HG03378 (cell line): ENCODE results near the gene NRG2.

ENCODE experiments used
- ATAC-seq: cut with Tn5 transposase; IDR thresholded peaks from one replicate; pipeline ENCODE4 v1.9.1; 2021; ENCODE audit warnings: mild to moderate bottlenecking, moderate library complexity; ENCODE audit not compliant: unreplicated experiment

Gene NRG2

DNA sequence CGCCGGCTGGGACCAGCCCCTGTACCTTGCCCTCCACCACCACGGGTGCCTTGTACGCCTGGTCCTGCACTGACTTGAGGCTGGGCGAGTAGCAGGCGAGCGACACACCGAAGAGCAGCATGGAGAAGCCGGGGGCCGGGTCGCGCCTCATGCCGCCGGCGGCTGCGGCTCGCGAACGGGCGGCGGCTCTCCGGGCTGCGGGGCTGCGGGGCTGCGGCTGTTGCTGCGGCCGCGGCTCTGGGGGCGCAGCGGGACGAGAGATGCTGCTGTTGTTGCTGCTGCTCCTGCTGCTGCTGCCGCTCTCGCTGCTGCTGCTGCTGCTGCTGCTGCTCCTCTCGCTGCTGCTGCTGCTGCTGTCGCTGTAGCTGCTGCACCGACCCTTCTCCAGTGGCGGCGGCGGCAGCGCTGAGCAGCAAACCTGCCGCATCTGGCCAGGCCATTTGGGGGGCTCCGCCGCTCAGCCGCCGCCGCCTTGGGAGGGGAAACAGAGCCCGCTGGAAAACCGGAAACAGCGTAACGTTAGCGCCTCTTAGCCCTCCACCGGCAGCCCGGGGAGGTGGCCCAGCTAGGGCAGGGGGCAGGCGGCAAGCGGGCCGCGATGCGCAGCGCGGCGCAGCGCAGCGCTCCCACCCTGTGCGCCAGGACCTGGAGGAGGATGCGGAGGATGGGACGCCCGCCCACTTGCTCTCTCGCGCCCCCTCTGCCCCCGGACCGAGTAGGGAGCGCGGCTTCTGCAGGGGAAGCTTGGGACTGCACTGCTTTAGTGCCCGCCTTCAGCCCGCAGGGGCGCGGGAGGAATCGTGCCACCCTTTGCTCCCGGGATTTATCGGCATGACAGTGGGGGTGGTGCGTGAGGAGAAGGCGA, at the start of gene NRG2:
TSS of gene NRG2 (minus strand) at position 657 of the 865 bp plus-strand sequence.
- peak; percentile 43 for ATAC-seq

DNA sequence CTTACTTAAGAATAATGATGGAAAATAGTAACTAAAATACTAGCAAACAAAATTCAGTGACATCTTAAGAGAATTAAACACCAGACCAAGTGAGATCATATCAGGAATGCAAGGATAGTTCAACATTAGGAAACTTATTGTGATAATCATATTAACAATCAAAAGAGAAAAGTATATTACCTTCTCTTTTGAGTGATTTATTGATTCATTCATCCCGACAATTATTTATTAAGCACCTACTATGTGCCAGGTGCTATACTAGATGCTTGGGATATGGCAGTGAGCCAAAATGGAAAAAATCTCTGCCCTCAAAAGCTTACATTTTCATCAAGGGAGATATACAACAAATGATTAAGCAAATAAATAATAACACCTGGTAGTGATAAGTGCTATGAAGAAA, 47.2 kb upstream of the NRG2 start:
- ATAC-seq: no peak

DNA sequence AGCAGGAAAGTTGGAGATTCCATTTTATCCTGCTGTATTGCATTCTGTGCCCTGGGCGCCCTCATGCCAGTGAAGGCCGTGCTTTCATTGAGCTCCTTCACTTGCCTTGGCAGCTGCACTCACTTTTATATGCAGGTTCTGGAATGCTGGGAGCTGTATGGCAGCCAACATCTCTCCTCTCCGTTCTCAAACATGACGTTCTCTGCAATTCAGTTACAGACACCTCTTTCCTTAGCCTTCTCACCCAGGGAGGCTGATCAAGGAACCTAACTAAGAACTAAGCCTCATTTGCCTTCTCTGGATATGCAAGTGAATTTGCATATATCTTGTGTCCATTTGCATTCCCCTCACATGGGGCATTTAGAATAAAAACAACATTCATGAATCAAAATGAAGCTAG, 41.4 kb upstream of the NRG2 start:
- ATAC-seq: no peak

DNA sequence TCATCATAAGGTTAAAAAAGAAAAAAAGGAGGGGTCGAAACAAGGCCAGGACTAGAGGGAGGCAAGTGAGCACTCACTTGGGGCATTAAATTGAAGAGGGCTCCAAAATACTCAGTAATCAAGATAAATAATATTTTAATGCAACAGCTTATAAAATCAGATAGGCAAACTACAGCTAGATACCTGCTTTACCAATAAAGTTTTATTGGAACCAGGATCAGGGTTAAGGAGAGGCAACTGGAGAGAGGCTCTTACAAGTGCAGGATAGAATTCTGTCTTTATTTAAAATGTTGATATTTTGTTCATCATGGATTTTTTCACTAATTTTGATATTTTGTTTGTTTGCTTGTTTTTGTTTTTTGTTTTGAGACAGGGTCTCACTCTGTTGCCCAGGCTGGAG, 40.6 kb upstream of the NRG2 start:
- no peak for ATAC-seq

DNA sequence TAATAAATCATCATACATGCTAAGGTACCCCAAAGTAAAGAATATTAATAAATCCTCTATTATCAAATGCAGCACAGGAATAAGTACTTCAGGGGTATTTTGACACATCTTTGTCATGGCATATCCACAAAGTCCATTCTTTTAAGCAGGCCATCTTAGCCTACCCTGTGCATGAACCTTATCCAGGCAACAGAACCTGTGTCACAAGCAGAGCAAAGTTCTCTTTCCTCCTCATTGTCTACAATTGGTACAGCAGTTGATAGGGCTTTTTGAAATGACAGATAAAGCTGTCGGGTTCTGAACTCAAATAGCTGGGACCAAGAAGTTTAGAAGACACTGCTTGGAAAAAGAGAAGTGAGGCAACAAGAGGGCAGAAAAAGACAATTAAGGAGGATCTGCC, 40.0 kb upstream of the NRG2 start:
- ATAC-seq: no peak

DNA sequence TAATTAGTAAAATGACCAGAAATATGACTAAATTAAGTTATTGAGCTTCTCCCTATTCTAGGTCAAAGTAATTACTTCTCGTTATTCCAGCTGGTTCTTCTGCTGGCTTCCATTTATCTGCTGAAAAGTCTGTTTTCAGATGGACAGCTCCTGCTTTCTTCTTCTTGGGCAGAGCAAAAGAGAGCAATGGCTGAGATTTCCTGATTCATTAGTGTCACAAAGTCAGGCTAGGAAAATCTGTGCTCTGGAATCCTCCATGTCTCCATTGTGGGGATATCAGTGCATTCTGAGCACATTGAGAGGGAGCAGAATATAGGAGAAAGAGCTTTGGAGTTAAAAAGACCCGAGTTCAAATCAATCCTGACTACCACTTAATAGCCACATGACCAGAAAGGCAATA, 33.7 kb upstream of the NRG2 start:
- ATAC-seq: no peak

DNA sequence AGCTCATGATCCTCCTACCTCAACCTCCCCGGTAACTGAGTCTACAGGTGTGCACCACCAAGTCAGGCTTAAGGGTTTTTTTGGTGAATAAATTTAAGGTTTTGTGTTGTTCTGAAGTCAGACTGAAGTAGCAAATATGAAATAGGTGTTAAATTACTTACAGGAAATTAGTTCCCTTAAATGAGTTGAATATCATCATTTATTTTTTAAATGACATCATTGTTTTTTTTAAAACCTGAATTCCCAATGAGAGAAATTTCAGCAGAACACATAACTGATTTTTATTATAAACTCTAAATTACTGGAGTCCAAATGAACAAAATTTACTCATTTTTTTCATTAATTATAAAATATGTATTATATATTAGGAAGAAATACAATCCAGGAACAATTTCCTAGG, 33.0 kb upstream of the NRG2 start:
- ATAC-seq: no peak

DNA sequence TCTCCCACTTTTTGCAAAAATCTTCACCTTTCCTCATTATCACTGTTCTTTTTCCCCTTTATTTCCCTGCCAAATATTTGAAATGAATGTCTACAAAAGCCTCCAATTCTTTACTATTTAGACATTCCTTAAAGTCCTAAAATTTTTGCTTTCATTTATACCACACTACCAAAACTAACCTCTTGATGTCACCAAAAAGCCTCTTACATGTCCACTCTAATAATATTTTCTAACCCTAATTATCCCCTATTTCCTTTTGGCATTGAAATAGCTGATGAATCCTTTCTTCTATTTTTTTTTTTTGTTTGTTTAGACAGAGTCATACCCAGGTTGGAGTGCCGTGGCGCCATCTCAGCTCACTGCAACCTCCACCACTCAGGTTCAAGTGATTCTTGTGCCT, 32.3 kb upstream of the NRG2 start:
- ATAC-seq: no peak

DNA sequence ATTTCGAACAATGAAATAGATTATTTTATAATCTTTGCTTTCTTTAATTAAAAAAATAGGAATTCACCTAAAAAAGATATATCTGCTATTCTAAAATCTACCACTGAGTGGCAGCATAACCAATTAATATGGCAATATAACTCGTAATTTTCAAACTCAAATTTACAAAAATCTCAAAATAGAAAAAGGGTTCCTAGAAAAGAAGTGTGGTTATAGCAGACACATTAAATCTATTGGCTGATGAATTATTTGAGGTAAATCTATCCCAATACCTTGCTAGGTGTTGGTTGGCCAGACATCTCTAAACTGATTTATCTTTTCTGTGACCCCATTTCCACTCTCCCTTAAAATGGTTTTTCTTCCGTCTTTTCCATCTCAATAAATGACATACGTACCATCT, 30.2 kb upstream of the NRG2 start:
- no peak for ATAC-seq

DNA sequence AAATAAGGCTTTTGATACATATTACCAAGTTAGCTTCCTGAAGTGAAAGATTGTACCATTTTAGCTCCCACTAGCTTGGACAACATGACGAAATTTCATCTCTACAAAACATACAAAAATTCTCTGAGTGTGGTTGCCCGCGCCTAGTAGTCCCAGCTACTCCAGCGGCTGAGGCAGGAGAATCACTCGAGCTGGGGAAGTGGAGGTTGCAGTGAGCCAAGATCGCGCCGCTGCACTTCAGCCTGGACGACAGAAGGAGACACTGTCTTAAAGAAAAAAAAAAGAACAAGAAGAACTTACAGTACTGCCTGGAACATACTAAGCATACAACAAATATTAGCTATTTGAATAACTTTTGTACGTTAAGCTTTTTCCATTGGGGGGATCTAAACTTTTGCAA, 29.7 kb upstream of the NRG2 start:
- ATAC-seq: no peak

DNA sequence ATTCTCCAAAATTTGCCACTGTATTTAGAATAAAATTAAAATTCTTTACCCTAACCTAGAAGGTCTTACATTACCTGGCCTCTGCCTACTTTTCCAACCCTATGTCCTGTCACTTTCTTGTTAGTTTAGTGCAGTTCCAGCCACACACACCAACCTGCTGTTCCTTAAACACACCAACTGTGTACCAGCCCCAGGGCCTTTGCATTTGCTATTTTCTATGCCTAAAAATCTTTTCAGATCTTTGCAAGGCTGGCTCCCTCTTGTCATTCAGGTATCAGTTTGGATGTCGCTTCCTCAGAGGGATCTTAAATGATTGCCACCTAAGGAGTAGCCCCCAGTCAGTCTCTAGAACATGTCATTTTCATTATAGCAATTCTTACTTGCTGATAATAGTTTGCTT, 17.7 kb upstream of the NRG2 start:
- ATAC-seq: no peak

DNA sequence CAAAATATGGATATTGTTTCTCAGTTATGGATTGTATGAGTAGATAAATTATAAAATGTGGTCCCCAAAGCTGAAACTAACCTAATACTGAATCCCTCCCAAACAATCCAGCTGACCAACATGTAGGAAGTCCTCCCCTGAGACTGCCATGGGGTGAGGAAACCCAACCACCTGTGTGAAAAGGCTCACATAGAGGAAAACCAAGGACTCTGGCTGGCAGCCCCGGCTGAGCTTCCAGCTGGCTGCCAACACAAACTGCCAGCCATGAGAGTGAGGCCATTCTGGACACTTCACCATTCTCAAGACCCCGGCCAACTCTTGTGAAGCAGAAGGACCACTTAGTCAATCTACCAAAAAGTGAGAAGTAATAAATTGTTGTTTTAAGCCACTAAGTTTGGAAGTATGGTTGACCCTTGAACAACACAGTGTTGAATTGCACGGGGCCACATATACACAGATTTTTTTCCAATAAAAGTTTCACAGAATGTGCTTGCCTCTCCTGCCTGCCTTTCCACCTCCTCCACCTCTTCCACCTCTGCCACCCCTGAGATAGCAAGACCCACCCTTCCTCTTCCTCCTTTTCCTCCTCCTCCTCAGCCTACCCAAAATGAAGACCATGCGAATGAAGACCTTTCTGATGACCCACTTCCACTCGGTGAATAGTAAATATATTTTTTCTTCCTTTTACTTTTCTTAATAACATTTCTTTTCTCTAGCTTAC, 15.3 kb upstream of the NRG2 start:
- ATAC-seq: no peak

DNA sequence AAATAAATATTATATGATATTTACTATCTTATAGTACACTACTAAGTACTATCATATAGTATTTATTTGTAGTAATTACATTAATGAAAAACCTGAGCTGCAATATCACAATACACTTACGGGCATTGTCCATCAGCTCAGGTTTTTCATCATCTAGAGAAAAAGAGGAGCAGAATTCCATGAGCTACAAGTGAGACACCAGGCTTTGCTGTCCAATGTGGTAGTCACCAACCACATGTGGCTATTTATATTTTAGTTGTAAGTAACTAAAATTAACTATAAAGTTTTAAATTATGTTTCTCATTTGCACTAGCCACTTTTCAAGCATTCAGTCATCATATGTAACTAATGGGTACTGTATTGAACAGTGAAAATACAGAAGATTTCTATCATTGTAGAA, 13.8 kb upstream of the NRG2 start:
- no peak for ATAC-seq

DNA sequence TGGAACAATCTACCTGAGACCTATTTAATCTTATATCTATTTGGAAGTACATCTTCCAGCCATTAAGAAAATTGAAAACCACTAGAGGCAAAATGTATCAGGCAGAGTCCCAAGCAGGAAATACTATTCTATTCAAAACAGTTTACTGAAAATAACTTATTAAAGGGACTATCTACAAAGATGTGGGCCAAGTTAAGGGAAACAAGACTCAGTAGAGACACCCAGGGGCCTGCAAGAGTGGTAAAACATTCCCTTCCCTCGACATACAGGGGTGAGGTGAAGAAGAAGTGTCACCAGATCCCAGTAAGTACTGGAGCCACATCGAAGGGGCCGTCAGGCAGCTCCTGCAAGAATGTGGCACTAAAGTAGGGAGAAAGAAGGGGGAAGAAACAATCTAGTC, 12.1 kb upstream of the NRG2 start:
- no peak for ATAC-seq

DNA sequence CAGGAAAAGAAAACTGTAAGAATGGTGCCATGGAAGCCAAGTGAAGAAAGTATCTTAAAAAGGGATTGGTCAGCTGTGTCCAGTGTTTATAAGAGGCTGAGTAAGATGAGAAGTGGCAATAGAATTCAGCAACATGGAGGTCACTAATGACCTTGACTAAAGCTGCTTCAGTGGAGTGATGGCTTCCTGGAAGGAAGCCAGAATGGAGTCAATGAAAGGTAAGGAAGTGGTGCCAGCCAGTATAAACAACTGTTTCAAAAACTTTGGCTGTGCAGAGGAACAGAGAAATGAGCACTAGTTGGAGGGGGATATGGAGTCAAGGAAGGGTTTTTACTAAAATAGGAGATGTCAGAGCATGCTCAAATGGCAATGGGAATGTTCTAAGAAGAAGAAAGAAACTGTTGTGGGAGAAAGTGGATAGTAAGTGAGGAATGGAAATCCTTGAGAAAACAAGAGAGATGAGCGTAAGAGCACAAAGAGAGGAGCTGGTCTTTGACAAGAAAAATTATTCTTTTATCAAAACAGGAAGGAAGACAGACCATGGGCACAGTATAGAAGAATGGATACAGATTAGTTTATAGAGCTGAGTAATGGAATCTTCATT, 11.1 kb upstream of the NRG2 start:
- ATAC-seq: no peak

DNA sequence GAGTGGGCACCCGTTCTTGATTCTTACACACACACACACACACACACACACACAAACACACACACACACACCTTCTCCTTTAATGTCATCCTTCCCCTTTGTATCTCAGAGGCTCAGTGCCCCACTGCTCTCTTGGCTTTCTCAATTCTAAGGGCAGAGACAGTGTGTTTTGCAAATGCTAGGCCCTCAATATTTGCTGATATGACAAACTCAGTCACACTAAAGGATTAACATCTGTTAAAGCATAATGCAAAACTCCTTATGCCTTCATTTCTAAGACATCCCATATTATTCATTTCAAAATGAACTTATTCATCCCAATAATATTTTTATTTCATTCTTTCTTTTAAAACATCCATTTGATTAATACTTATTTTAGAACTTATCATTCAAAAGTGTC, 8.9 kb upstream of the NRG2 start:
- no peak for ATAC-seq

DNA sequence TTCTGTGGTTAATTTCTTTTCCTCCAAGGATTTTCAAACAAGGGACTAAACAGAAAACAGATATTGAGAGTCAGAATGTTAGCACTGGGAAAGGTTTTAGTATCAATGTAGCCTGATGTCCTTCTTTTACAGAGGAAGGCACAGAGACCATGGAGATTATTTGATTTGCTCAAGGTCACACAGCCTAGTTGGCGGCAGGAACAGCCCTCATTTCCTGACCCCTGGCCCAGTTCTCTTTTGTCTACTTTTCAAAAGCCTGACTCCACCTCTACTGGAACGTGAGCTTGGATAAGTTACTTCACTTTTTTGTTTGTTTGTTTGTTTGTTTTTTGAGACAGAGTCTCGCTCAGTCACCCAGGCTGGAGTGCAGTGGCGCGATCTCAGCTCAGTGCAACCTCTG, 6.6 kb upstream of the NRG2 start:
- no peak for ATAC-seq

DNA sequence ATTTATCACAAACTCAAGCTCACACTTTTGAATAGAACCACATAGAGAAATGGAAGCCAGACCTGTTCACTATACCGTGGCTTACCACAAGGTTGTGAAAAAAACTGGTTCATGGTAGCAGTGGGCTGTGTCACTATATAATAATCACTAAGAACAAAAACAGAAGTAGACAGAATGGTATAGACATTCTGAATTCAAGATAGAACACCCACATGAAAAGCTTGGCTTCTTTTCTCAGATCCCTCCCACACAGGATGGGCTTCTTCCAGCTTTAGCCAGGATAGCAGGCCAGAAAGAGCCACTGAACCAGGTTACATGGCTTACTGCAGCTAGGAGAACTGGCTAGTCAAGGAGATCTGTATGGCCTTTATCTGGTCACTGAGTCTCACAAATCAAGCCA, 6.1 kb upstream of the NRG2 start:
- ATAC-seq: no peak

DNA sequence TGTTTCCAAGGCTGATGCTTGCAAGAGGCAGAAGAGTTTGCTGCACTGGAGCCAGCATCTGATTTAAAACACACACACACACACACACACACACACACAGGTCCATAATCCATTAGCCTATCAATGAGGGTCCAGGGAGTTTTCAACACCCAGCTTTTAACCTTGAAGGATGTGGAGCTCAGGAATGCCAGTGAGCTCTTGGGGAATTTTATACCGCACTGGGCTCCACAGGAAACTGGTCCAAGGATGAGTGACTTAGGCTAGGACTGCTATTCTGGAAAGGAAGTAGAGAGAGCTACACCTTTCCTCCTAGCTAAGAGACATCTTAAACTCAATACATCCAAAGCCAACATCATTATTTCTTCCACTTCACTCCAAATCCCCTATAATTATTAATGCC, 942 bp upstream of the NRG2 start:
- ATAC-seq: no peak

DNA sequence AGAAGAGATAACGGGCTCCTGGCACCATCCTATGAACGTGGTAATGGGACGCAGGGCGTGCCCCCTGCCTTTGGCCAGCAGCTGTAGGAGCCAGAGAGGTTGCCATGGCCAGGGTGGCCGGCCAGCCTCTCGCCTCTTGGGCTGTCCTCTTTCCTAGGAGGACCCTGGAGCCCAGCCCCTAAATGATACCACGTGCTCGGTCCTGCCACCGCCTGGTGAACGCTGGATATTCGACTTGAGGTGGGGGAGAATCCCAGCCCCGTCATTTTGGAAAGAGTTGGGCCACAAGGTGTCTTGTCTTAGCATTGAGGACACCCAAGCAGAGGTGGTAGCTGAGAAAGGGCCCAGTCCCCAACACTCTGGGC, 391 bp upstream of the NRG2 start:
- ATAC-seq: peak; percentile 7

DNA sequence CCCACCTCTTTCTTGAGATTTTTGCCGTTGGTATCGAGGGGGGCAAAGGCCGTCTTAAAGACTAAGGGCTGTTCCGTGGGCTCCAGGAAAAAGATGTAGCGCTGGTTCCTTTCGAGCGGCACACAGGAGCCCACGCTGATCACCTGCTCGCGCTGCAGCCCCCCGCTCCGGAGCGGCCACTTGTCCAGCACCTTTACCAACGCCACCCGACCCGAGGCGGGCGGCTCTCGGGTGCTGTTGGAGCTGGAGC, 781 bp downstream of the NRG2 start:
- no peak for ATAC-seq
